Measurements from ENCODE around the gene DCAF4. TPM values are rescaled to one million over a fixed set of nuclear protein-coding genes. Genes with fewer than 3 reads are reported as not detected.

Gene DCAF4
- total RNA-seq, 1 experiment from 2014 or later: 23.4 TPM

DNA sequence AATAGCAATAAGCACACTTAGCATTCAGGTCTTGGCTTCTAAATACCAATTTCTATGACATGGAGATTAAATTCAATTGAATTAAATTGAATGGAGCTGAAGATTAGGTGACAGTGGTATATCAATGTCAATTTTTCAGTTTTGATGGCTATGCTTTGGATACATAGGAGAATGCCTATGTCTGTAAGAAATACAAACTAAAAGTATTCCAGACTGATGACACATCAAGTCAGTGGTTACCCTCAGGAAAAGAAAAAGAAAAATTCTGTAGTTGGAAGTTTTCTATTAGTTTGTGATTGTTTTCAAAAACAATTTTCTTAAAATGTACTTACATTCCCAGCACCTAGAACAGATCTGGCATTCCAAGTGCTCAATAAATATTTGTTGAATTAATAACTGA lies 4.9 kb upstream of the DCAF4 start:
- intact Hi-C loops (cut with micrococcal nuclease; ENCODE audit: unreplicated experiment): no loop called here
- no peak overlapping the region for H3K27ac ChIP-seq (ENCODE audit: low read depth, low read length, poor library complexity, severe bottlenecking)
- DNase-seq (ENCODE audit: low spot score): no peak
- H3K4me1 ChIP-seq (ENCODE audit: insufficient read depth, low read length, poor library complexity, severe bottlenecking): no peaks in the 10 kb centered on the region
- CTCF ChIA-PET: no interaction called here
- H3K9me3 ChIP-seq (ENCODE audit: low read depth, low read length, poor library complexity, severe bottlenecking): no peaks in the 10 kb centered on the region
- no peaks in the 10 kb centered on the region for H3K27me3 ChIP-seq (replicated peaks; ENCODE audit: insufficient read depth, low read depth, low read length, poor library complexity)
- TF ChIP-seq, protein P1, sequence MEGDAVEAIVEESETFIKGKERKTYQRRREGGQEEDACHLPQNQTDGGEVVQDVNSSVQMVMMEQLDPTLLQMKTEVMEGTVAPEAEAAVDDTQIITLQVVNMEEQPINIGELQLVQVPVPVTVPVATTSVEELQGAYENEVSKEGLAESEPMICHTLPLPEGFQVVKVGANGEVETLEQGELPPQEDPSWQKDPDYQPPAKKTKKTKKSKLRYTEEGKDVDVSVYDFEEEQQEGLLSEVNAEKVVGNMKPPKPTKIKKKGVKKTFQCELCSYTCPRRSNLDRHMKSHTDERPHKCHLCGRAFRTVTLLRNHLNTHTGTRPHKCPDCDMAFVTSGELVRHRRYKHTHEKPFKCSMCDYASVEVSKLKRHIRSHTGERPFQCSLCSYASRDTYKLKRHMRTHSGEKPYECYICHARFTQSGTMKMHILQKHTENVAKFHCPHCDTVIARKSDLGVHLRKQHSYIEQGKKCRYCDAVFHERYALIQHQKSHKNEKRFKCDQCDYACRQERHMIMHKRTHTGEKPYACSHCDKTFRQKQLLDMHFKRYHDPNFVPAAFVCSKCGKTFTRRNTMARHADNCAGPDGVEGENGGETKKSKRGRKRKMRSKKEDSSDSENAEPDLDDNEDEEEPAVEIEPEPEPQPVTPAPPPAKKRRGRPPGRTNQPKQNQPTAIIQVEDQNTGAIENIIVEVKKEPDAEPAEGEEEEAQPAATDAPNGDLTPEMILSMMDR (conservative IDR thresholded peaks at IDR 0.05; ENCODE audit: low read depth, low read length): no peak
- no peak for TF ChIP-seq EZH2 (IDR thresholded peaks at IDR 0.05; ENCODE audit: borderline replicate concordance, low read depth, low read length, poor library complexity, severe bottlenecking)
- POLR2A ChIA-PET (ENCODE audit: low non-redundant PET): no interaction called here
- no peaks in the 10 kb centered on the region for H3K36me3 ChIP-seq (ENCODE audit: insufficient read depth, low read length, poor library complexity, severe bottlenecking)
- BruUV-seq (replicated peaks): no TSS peak
- no peak overlapping the region for H3K4me3 ChIP-seq (ENCODE audit: low read depth, low read length, poor library complexity, severe bottlenecking)

DNA sequence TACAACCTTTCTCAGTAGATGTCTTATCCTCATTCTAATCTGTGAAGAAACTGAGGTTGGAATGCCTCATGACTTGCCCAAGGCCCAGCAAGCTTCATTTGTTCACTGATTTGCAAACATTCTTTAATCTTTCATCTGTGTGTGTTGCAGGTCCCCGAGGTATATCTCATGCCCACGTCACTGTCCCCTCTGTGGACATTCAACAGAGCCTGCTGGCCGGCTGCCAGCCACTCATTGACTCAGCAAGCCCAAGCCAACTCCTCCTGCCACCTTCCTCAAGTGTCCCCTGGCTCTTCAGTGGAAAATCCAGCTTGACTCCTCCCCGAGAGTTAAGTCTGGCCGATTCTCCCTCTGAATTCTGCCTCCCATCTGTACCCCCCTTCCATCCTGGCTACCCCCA lies 1.9 kb upstream of the DCAF4 start:
- intact Hi-C loops (cut with micrococcal nuclease; ENCODE audit: unreplicated experiment): no loop called here
- no peak for DNase-seq (ENCODE audit: low spot score)
- Histone ChIP-seq H3K27ac (ENCODE audit: low read depth, low read length, poor library complexity, severe bottlenecking) (no peak overlapping the region), H3K4me3 (ENCODE audit: low read depth, low read length, poor library complexity, severe bottlenecking) (no peak overlapping the region), H3K36me3 (ENCODE audit: insufficient read depth, low read length, poor library complexity, severe bottlenecking) (no peaks in the 10 kb centered on the region), H3K9me3 (ENCODE audit: low read depth, low read length, poor library complexity, severe bottlenecking) (no peaks in the 10 kb centered on the region), H3K4me1 (ENCODE audit: insufficient read depth, low read length, poor library complexity, severe bottlenecking) (no peaks in the 10 kb centered on the region), H3K27me3 (replicated peaks; ENCODE audit: insufficient read depth, low read depth, low read length, poor library complexity) (no peaks in the 10 kb centered on the region)
- TF ChIP-seq, protein P1 (conservative IDR thresholded peaks at IDR 0.05; ENCODE audit: low read depth, low read length): no peak
- no peak for TF ChIP-seq EZH2 (IDR thresholded peaks at IDR 0.05; ENCODE audit: borderline replicate concordance, low read depth, low read length, poor library complexity, severe bottlenecking)
- BruUV-seq (replicated peaks): no TSS peak
- ChIA-PET POLR2A (ENCODE audit: low non-redundant PET) (no interaction called here), CTCF (no interaction called here)

- intact Hi-C loops (cut with micrococcal nuclease; ENCODE audit: unreplicated experiment): no loop called here
- TF ChIP-seq EZH2 (IDR thresholded peaks at IDR 0.05; ENCODE audit: borderline replicate concordance, low read depth, low read length, poor library complexity, severe bottlenecking): no peak
- TF ChIP-seq, protein P1 (conservative IDR thresholded peaks at IDR 0.05; ENCODE audit: low read depth, low read length): no peak
- no peak for DNase-seq (ENCODE audit: low spot score)
- Histone ChIP-seq H3K4me3 (ENCODE audit: low read depth, low read length, poor library complexity, severe bottlenecking) (peak overlapping the region; percentile 84), H3K27me3 (replicated peaks; ENCODE audit: insufficient read depth, low read depth, low read length, poor library complexity) (no peaks in the 10 kb centered on the region), H3K4me1 (ENCODE audit: insufficient read depth, low read length, poor library complexity, severe bottlenecking) (no peaks in the 10 kb centered on the region), H3K27ac (ENCODE audit: low read depth, low read length, poor library complexity, severe bottlenecking) (no peak overlapping the region), H3K36me3 (ENCODE audit: insufficient read depth, low read length, poor library complexity, severe bottlenecking) (no peaks in the 10 kb centered on the region), H3K9me3 (ENCODE audit: low read depth, low read length, poor library complexity, severe bottlenecking) (no peaks in the 10 kb centered on the region)
- POLR2A ChIA-PET (ENCODE audit: low non-redundant PET): no interaction called here
- CTCF ChIA-PET: no interaction called here
- BruUV-seq (replicated peaks): no TSS peak
Measured at GRCh38 chr14:72925171-72925759, 999 bp upstream of the DCAF4 start.
